ENCODE data around the gene TM9SF3.

The TM9SF3 gene

GRCh38 chr10:96586419-96587263 is at the start of gene TM9SF3:
TSS of gene TM9SF3 (minus strand) at chr10:96587012. CDS start at chr10:96586835, 177 bp downstream.
- peak; percentile 89 for DNase-seq (ENCODE audit: low spot score)

DNA sequence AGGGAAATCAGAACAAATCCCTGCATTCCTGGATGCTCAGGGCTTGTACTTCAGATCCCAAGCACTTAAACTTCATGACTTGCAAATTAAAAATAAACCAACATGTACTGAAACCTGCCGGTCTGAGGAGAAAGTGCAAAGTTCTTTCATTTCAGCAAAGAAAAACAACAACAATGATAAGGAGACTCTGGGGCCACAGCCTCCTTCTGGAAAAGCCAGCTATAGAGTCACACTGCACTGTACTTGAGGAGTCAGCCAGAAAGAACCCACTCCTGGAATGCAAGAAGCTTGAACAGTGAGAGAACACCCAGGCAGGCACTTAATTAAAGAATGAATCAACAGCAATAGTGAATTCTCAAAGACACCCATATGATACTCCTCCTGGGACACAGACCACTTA is 49.7 kb upstream of the TM9SF3 start:
- DNase-seq (ENCODE audit: low spot score), result no peak

- DNase-seq (ENCODE audit: low spot score), result no peak
Observed at GRCh38 chr10:96632974-96633710, 46.3 kb upstream of the TM9SF3 start.

DNA sequence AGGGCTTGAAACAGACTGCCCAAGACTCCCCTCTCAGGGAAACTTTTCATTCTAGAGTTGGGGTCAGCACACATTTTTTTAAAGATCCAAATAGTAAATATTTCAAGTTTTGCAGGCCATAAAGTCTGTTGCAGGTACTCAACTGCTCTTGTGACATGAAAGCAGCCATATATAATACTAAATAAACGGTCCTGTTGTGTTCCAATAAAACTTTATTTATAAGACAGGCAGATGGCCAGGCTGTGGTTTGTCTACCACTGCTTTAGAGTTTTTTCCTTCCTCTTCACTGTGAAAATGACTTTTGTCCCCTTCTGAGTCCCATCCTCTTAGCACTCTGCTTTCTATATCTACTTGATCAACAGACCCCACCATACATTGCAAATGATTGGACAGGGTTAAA is 40.5 kb upstream of the TM9SF3 start:
- DNase-seq (ENCODE audit: low spot score), result no peak

- DNase-seq (ENCODE audit: low spot score), result no peak
Observed at GRCh38 chr10:96626795-96627194, 40.0 kb upstream of the TM9SF3 start.

- no peak for DNase-seq (ENCODE audit: low spot score)
Observed at GRCh38 chr10:96625173-96625572, 38.4 kb upstream of the TM9SF3 start.

GRCh38 chr10:96622013-96622787 is 35.4 kb upstream of the TM9SF3 start:
- DNase-seq (ENCODE audit: low spot score), result no peak

DNA sequence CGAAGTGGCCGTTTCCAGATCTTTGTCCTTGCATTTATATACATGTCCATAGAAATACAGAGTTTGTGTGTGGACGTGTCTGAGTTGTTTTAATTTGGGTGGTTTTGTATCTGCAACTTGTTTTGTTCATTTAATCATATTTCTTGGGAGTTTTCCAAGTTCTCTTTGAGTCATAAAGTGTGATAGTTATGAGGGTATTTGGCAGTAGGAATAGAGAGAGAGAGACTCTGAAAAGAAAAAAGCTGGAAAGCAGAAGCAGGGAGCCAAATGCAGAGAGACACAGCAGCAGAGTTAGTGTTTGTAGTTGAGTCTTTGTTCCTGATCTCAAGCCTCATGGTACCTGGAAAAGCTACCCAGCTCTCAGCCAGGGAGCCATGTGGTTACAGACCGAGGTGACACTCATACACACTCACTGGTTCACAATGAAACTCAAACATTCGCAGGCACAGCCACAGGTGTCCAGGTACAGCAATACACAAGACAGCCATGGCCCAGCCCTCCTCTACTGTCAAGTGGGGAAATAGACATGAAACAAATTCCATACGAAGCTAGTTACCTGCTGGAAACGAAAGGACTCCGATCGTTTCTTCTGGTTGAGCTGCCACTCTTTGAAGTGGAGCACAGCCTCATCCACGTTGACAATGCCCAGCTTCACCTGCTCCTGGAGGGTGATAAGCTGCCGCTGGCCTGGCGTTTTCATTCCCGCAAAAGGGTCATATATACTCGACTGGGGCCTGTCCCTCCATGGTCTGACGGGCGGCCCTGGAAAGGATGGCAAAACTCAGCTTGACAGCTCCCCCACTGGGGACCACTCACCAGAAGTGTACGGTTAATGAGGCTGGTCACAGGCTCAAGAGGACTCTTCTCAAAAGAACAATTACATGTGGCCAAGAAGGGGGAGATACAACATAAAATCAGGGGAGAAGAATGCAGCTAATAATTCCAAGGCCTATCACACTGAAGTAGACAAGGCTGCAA is 33.3 kb upstream of the TM9SF3 start:
- no peak for DNase-seq (ENCODE audit: low spot score)

DNA sequence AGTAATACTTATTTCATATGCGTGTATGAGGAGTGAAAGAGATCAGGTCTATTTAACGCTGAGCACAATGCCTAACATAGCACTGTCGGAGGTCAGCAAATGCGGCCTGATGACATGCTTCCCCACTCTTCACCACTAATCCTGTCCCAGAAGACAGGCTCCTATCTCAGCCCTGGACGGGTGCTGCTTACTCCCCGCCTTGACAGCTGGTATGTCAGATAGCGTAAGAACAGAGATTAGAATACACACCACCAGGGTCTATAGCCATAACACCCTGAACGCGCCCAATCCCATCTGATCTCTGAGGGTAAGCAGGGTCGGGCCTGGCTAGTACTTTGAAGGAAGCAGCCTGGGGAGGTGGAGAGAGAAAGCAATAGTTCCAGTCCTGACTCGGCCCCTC is 32.3 kb upstream of the TM9SF3 start:
- DNase-seq (ENCODE audit: low spot score), result no peak

- DNase-seq (ENCODE audit: low spot score), result no peak
Observed at GRCh38 chr10:96618653-96619052, 31.8 kb upstream of the TM9SF3 start.

- DNase-seq (ENCODE audit: low spot score), result no peak
Observed at GRCh38 chr10:96616961-96617360, 30.1 kb upstream of the TM9SF3 start.

- peak; percentile 82 for DNase-seq (ENCODE audit: low spot score)
Observed at GRCh38 chr10:96614515-96614914, 27.7 kb upstream of the TM9SF3 start.

DNA sequence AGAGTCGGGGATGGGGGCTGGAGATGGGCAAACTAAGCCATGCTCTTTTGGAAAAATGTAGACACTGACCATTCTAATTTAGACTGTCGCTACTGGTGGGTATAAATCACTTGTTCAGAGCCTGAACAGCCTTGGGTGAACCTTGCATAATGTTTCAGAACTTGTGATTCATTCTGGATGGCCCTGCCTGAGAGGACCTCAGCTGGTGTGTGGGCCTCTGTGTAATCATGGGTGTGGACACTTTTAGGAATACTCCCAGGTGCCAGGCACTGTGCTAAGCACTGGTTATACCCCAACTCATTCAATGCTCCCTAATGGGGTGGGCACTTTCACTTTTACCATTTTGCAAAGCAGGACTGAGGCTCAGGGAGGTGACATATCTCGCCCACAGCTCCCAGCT is 26.8 kb upstream of the TM9SF3 start:
- DNase-seq (ENCODE audit: low spot score), result no peak

- no peak for DNase-seq (ENCODE audit: low spot score)
Observed at GRCh38 chr10:96612055-96612830, 25.4 kb upstream of the TM9SF3 start.

- no peak for DNase-seq (ENCODE audit: low spot score)
Observed at GRCh38 chr10:96610817-96611216, 24.0 kb upstream of the TM9SF3 start.

DNA sequence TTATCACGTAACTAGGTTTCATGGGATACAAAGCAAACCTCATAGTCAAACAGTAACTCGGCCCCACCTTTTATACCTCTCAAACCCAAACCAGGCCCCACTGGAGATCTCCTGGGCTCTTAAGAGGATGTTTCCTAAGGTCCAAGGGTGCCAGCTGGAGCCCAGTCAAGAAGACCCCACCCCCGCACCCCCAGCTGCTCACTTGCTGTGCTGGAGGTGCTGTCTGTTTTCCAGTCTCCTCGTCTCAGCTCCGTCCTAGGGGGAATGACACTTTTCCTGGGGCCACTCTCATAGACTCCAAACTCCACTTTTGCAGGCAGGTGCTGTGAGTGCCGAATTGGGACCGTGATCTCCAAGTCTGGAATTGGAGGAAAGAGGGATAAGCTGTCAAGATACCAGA is 22.7 kb upstream of the TM9SF3 start:
- DNase-seq (ENCODE audit: low spot score), result no peak

DNA sequence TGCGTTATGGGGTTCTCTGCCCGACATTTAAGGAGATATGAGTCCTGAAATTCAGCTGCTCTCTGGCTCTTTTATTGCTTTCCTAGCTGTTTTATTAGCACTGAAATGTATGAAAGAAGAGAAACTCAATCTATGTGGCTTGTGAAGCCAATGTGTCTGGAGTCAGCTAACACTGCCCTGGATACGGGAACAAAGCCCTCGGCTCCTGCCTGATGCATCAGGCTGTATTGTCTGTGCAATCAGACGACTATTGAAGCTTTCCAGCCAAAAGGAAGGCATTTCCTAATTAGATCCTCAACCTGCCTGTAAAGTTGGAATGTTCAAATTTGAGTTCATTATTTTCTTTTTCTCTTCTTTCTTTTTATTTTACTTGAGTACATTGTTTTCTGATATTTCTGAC is 22.0 kb upstream of the TM9SF3 start:
- no peak for DNase-seq (ENCODE audit: low spot score)

- no peak for DNase-seq (ENCODE audit: low spot score)
Observed at GRCh38 chr10:96608262-96608661, 21.4 kb upstream of the TM9SF3 start.

- no peak for DNase-seq (ENCODE audit: low spot score)
Observed at GRCh38 chr10:96606946-96607345, 20.1 kb upstream of the TM9SF3 start.

DNA sequence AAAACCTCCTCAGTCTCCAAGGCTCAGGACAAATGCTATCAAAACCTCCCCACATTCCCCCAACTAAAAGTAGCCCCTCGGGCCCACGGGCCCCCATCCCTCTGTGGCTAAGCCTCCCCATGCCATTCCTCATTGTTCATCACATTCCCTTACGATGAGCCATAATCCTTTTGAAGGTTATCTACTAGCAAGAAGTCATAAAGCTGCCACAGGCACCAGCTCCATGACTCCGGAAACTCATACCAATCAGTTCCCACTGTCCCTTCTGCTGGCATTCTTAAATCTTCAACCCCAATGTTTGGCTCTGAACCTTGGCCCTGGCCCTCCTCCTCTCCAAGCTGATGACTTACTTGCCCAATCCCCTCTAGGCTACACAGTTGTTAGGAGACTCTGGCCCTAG is 19.4 kb upstream of the TM9SF3 start:
- no peak for DNase-seq (ENCODE audit: low spot score)

DNA sequence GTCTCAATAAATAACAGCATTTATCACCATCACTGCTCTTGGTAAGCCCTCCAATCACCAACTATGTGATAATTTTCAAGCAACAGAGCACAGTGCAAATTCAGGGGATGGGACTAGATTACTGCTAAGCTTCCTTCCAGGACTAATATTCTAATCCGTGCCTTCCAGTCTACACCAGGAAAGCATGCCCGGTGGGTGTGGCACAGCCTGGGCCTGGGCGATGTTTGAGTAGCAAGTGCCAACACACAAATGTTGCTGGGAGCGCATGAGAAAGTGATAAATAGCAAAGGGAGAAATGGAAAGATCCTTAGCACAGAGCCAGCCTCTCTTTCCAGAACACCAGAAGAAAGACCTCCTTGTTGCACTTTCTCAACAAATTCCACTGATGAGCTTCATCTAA is 13.5 kb upstream of the TM9SF3 start:
- no peak for DNase-seq (ENCODE audit: low spot score)

Data from RKO (cell line).